Muscle of leg (tissue), 11 donors: Measurements from ENCODE around the gene SMARCC1. TPM values are rescaled to one million over a fixed set of nuclear protein-coding genes. Genes with fewer than 3 reads are reported as not detected.

Experiments
- DNase-seq: peaks from one replicate; pipeline ENCODE4 v3.0.0; 2013
- H3K27ac ChIP-seq: one replicate; pipeline ENCODE4 v1.5.1; 2013; ENCODE audit warnings: mild to moderate bottlenecking, low read length, control low read depth
- H3K27me3 ChIP-seq: one replicate; pipeline ENCODE4 v1.6.1; 2013; ENCODE audit warnings: low read length; ENCODE audit not compliant: control insufficient read depth, insufficient read depth
- H3K36me3 ChIP-seq: one replicate; pipeline ENCODE4 v1.6.1; 2013; ENCODE audit warnings: low read length; ENCODE audit not compliant: control insufficient read depth, insufficient read depth
- H3K4me1 ChIP-seq: one replicate; pipeline ENCODE4 v1.6.1; 2013; ENCODE audit warnings: low read length; ENCODE audit not compliant: control insufficient read depth, insufficient read depth
- H3K4me3 ChIP-seq: one replicate; pipeline ENCODE4 v1.5.1; 2013; ENCODE audit warnings: low read length, control low read depth
- H3K9me3 ChIP-seq: replicated peaks from 2 replicates; pipeline ENCODE4 v1.6.1; 2013; ENCODE audit warnings: low read depth, low read length; ENCODE audit not compliant: control insufficient read depth
- WGBS: methylation state at CpG from one replicate; pipeline ENCODE4 v1.1.5; 2013; ENCODE audit warnings: missing lambda C conversion rate; ENCODE audit not compliant: insufficient coverage; 5-methylcytosine and 5-hydroxymethylcytosine counted together
- polyA plus RNA-seq, 8 donors: library from polyadenylated mRNA; unstranded; fragments of 120-200 nt; gene quantifications; one replicate each; pipeline versions ENCODE4 v1.2.1 to v1.2.3, GENCODE V29; 2013; ENCODE audit warnings: inconsistent platforms in 1 of 8, low replicate concordance in 1 of 8; ENCODE audit not compliant: insufficient read length in 8 of 8, insufficient read depth in 1 of 8
- total RNA-seq: library from RNA; stranded (reverse); fragments of 120-200 nt; gene quantifications from one replicate; pipeline ENCODE4 v1.2.4, GENCODE V29; 2013

Gene SMARCC1
- total and polyA plus RNA-seq, 9 donors, result 35.5 to 73.0 (median 60.0) TPM

DNA sequence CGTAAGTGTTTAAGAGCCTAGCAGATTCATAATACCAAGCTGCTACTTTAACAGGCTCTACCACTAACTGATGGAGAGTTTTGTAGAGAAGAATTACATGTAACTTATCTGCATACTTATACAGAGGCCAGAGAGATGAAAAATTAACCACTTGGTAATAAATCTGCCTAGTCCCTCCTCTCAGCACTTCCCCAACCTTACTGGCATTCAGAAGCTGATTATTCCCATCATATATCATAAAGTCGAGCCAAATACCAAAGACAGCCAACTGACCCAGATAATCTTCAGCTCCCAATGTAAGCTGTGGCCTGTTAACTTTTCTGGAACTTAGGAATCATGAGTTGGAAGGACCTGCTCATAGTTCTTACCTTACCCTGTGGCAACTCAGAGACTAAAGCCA, 177.5 kb downstream of the SMARCC1 start:
- DNase-seq, result no peak
- Histone ChIP-seq H3K4me3 (no peak overlapping the region), H3K4me1 (no peaks in the 10 kb centered on the region), H3K27ac (no peak overlapping the region), H3K27me3 (no peaks in the 10 kb centered on the region), H3K9me3 (no peaks in the 10 kb centered on the region), H3K36me3 (peaks cover 39% of the 10 kb centered on the region)
- WGBS, result 80% methylated on average over 1 of the region's 2 CpGs

DNA sequence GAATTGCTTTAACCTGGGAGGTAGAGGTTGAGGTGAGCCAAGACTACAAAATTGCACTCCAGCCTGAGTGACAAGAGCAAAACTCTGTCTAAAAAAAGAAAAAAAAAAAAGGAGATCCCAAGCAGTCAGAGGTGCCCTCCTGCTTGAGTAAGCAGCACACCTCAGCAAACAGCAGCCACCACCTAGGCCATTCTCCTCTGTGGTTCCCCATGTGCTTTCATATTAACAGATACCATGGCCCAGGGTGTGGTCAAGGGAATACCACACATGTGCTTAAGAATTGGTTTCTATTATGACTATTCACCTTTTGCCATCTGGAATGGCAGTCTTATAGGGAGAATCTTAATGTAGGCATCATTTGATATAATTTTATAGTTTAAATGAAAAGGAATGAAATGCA, 178.4 kb downstream of the SMARCC1 start:
- H3K27ac ChIP-seq, result no peak overlapping the region
- no peaks in the 10 kb centered on the region for H3K4me1 ChIP-seq
- no peak for DNase-seq
- no peak overlapping the region for H3K4me3 ChIP-seq
- no peaks in the 10 kb centered on the region for H3K27me3 ChIP-seq
- no peaks in the 10 kb centered on the region for H3K9me3 ChIP-seq
- peaks cover 39% of the 10 kb centered on the region for H3K36me3 ChIP-seq

- no peaks in the 10 kb centered on the region for H3K4me1 ChIP-seq
- H3K27me3 ChIP-seq, result no peaks in the 10 kb centered on the region
- 80% methylated on average over 2 of the region's 3 CpGs for WGBS
- H3K4me3 ChIP-seq, result no peak overlapping the region
- H3K36me3 ChIP-seq, result peaks cover 33% of the 10 kb centered on the region
- H3K9me3 ChIP-seq, result no peaks in the 10 kb centered on the region
- peak overlapping the region; percentile 17 for H3K27ac ChIP-seq
- peak; percentile 57 for DNase-seq
Observed at GRCh38 chr3:47601281-47601680, 180.4 kb downstream of the SMARCC1 start.

GRCh38 chr3:47594792-47595191, 186.9 kb downstream of the SMARCC1 start:
- peaks cover 40% of the 10 kb centered on the region for H3K36me3 ChIP-seq
- no peak overlapping the region for H3K27ac ChIP-seq
- WGBS, result 85% methylated on average over 2 of the region's 3 CpGs
- H3K9me3 ChIP-seq, result no peaks in the 10 kb centered on the region
- H3K4me3 ChIP-seq, result no peak overlapping the region
- no peak for DNase-seq
- no peaks in the 10 kb centered on the region for H3K27me3 ChIP-seq
- H3K4me1 ChIP-seq, result no peaks in the 10 kb centered on the region

- H3K4me3 ChIP-seq, result no peak overlapping the region
- no peaks in the 10 kb centered on the region for H3K9me3 ChIP-seq
- H3K36me3 ChIP-seq, result peaks cover 51% of the 10 kb centered on the region
- no peaks in the 10 kb centered on the region for H3K27me3 ChIP-seq
- no peak overlapping the region for H3K27ac ChIP-seq
- no peaks in the 10 kb centered on the region for H3K4me1 ChIP-seq
- whole genome bisulfite sequencing, result 60% methylated on average over 1 of the region's 4 CpGs
- no peak for DNase-seq
Observed at GRCh38 chr3:47592066-47592795, 189.5 kb downstream of the SMARCC1 start.

- H3K4me3 ChIP-seq, result no peak overlapping the region
- H3K36me3 ChIP-seq, result peaks cover 60% of the 10 kb centered on the region
- H3K9me3 ChIP-seq, result no peaks in the 10 kb centered on the region
- H3K4me1 ChIP-seq, result no peaks in the 10 kb centered on the region
- 83% methylated on average over 1 of the region's 2 CpGs for WGBS
- no peaks in the 10 kb centered on the region for H3K27me3 ChIP-seq
- DNase-seq, result no peak
- H3K27ac ChIP-seq, result no peak overlapping the region
Observed at GRCh38 chr3:47590216-47590615, 191.5 kb downstream of the SMARCC1 start.

DNA sequence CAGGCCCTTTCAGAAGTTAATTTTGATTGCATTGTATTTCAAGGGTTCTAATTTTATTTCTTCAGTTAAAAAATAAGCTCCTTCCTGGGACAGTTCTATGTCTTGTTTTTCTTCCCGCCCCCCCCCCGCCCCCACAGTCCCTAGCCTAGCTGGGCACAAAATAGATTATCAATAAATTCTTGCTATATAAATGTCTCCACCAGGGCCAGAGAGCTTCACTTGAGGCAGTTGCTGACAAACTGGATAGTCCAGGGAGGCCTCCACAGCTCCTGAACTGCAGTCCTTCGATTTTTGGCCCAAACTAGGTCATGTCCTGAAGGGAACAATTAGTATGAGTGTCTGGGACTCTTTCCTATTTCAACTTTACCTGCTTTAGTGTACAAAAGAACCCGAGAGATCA, 193.1 kb downstream of the SMARCC1 start:
- WGBS, result no CpG with 5 or more reads among the region's 4 CpGs
- Histone ChIP-seq H3K36me3 (peaks cover 62% of the 10 kb centered on the region), H3K4me3 (no peak overlapping the region)

DNA sequence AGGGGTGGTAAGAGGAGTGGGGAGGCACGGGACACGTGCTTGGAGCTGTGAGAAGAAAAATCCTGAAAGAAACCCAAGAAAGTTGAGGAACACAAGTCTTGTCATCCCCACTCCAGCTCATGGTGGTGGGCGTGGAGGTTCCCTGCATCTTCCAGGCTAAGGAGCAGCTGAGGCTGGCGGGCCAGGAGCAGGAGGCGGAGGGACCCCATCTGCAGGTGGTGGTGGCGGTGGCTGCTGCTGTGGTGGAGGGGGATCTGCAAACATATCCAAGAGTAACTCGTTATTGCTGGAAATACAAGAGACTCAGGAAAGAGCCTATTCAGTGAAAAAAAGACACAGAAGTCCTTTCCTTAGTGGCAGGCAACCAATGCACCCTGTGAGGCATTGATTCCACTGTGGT, 193.6 kb downstream of the SMARCC1 start:
- Histone ChIP-seq H3K27ac (no peak overlapping the region), H3K27me3 (no peaks in the 10 kb centered on the region), H3K9me3 (no peaks in the 10 kb centered on the region), H3K4me3 (no peak overlapping the region), H3K4me1 (no peaks in the 10 kb centered on the region), H3K36me3 (peaks cover 60% of the 10 kb centered on the region)
- DNase-seq, result no peak
- WGBS, result 90% methylated on average over 2 of the region's 7 CpGs

More for the DNA sequence above, 193.1 kb downstream of the SMARCC1 start:
- Histone ChIP-seq H3K4me1 (no peaks in the 10 kb centered on the region), H3K27ac (no peak overlapping the region), H3K9me3 (no peaks in the 10 kb centered on the region), H3K27me3 (no peaks in the 10 kb centered on the region)
- DNase-seq, result no peak

GRCh38 chr3:47586746-47587145, 194.9 kb downstream of the SMARCC1 start:
- DNase-seq, result no peak
- no CpG with 5 or more reads among the region's 6 CpGs for WGBS
- Histone ChIP-seq H3K4me3 (no peak overlapping the region), H3K4me1 (no peaks in the 10 kb centered on the region), H3K27ac (no peak overlapping the region), H3K27me3 (no peaks in the 10 kb centered on the region), H3K9me3 (no peaks in the 10 kb centered on the region), H3K36me3 (peaks cover 57% of the 10 kb centered on the region)

DNA sequence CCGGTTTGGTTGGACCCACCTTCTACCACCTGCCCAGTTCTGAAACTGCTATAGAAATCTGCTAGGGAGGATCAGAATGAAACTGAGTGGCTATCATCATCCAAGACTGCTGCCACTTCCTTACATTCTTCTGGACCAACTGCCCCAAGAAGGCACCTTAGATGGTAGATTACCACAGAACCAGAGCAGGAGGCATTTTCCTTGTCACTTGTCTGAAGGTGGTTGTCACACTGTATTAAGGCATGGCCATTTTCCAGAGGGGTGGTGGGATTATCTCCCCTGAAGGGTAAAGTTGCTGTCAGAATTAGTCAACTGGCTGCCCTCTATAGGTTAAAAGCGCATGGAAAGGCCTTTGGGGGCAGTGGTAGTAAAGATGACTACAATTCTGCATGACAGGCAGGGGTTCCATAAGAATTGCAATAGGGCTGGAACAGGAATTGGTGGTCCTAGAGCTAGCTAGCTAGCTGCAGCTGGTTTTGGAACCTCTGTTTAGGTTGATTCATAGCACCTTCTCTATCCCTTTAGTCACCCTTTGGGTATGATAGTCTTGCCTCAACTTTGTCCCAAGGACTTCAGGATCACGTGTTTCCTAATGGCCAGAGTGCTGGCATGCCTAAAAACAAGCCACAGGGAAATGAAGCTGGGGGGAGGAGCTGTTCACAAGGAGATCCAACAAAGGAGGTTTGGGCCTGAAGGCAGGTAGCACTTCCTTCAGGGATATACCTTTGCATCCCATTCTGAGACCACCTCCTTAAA, 198.2 kb downstream of the SMARCC1 start:
- peaks cover 34% of the 10 kb centered on the region for H3K36me3 ChIP-seq
- no peaks in the 10 kb centered on the region for H3K9me3 ChIP-seq
- H3K4me3 ChIP-seq, result no peak overlapping the region
- no peak overlapping the region for H3K27ac ChIP-seq
- WGBS, result no CpG with 5 or more reads among the region's 3 CpGs
- no peak for DNase-seq
- H3K4me1 ChIP-seq, result peaks cover 6% of the 10 kb centered on the region
- H3K27me3 ChIP-seq, result peaks cover 16% of the 10 kb centered on the region
